Upper lobe of right lung (tissue), 1 donor: ENCODE data around the gene GRK5. TPM values are rescaled to one million over a fixed set of nuclear protein-coding genes. Genes with fewer than 3 reads are reported as not detected.

Experiments
- ATAC-seq: fragments of 200-7000 bp; cut with Tn5 transposase; one replicate; pipeline ENCODE4 v1.9.1; 2020; ENCODE audit warnings: mild to moderate bottlenecking, moderate library complexity
- DNase-seq: peaks from one replicate; pipeline ENCODE4 v3.0.0-alpha.2; 2020
- H3K27ac ChIP-seq: fragments of 200-600 bp; one replicate; pipeline ENCODE4 v1.8.0; 2022
- H3K27me3 ChIP-seq: fragments of 200-600 bp; one replicate; pipeline ENCODE4 v1.8.0; 2022; ENCODE audit warnings: mild to moderate bottlenecking
- H3K36me3 ChIP-seq: fragments of 200-600 bp; one replicate; pipeline ENCODE4 v1.8.0; 2022
- H3K4me1 ChIP-seq: fragments of 200-600 bp; one replicate; pipeline ENCODE4 v1.8.0; 2022
- H3K4me3 ChIP-seq: fragments of 200-600 bp; one replicate; pipeline ENCODE4 v1.8.0; 2022; ENCODE audit warnings: mild to moderate bottlenecking
- H3K9me3 ChIP-seq: fragments of 200-600 bp; one replicate; pipeline ENCODE4 v1.8.0; 2022
- intact Hi-C: fragments of 100-400 bp; cut with DNase I; formaldehyde crosslinking; loops from one replicate; pipeline ENCODE4 v1.11.0; 2022
- total RNA-seq: library from RNA; stranded (reverse); fragmentation: NEBNext Ultra II Directional; extraction: Animal tissue kit (Norgen Biotek cat#: 25700); gene quantifications from one replicate; pipeline ENCODE4 v1.2.1, GENCODE V29; 2021
- TF ChIP-seq, protein P1 (sequence below): fragments of 200-600 bp; IDR thresholded peaks from one replicate; pipeline ENCODE4 v1.8.0; 2022; ENCODE audit warnings: antibody characterized with exemption
- donor health status: DM: no; HTN: yes; CAD: no; lungs with severe emphysema.

The GRK5 gene
- total RNA-seq, 1 donor from 2014 or later, result 83.5 TPM

DNA sequence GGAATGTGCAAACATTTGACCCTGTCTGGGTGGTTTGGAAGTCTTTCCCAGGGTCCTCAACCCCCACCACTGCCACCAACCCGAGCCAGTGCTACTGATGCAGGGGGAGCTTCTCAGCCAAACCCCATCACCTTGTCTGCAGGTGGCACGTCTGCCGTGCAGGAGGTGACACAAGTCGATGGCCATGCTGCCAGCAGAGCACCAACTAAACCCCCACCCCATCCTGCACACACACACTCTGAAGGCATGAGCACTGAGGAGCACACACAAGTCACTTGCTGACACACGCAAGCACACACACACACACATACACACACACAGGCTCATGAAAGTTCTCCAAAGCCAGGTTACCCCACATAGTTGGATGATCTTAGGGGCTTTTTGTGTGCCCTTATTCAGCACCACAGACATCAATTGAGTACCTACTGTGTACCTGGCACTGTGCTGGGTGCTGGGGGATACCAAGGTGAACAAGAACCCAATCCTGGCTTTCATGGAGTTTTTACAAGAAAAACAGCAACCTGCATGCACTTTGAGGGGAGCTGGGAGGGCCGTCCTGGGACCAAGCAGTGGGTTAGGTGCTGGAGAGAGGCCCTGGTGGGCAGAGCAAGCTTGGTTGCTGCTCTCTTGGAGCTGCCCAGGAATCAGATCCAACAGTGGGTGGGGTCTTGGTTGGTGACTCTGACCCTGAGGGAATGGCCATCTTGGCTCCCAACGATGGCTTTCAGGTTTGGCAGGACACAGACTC is 216.3 kb downstream of the GRK5 start:
- Histone ChIP-seq H3K27me3 (no peaks in the 10 kb centered on the region), H3K9me3 (no peaks in the 10 kb centered on the region), H3K4me3 (no peak overlapping the region), H3K4me1 (peaks cover 9% of the 10 kb centered on the region), H3K27ac (no peak overlapping the region), H3K36me3 (peaks cover 27% of the 10 kb centered on the region)
- peak; percentile 44 for ATAC-seq
- TF ChIP-seq, protein P1, sequence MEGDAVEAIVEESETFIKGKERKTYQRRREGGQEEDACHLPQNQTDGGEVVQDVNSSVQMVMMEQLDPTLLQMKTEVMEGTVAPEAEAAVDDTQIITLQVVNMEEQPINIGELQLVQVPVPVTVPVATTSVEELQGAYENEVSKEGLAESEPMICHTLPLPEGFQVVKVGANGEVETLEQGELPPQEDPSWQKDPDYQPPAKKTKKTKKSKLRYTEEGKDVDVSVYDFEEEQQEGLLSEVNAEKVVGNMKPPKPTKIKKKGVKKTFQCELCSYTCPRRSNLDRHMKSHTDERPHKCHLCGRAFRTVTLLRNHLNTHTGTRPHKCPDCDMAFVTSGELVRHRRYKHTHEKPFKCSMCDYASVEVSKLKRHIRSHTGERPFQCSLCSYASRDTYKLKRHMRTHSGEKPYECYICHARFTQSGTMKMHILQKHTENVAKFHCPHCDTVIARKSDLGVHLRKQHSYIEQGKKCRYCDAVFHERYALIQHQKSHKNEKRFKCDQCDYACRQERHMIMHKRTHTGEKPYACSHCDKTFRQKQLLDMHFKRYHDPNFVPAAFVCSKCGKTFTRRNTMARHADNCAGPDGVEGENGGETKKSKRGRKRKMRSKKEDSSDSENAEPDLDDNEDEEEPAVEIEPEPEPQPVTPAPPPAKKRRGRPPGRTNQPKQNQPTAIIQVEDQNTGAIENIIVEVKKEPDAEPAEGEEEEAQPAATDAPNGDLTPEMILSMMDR, result no peak
- intact Hi-C loops, result no loop called here
- peak; percentile 60 for DNase-seq

DNA sequence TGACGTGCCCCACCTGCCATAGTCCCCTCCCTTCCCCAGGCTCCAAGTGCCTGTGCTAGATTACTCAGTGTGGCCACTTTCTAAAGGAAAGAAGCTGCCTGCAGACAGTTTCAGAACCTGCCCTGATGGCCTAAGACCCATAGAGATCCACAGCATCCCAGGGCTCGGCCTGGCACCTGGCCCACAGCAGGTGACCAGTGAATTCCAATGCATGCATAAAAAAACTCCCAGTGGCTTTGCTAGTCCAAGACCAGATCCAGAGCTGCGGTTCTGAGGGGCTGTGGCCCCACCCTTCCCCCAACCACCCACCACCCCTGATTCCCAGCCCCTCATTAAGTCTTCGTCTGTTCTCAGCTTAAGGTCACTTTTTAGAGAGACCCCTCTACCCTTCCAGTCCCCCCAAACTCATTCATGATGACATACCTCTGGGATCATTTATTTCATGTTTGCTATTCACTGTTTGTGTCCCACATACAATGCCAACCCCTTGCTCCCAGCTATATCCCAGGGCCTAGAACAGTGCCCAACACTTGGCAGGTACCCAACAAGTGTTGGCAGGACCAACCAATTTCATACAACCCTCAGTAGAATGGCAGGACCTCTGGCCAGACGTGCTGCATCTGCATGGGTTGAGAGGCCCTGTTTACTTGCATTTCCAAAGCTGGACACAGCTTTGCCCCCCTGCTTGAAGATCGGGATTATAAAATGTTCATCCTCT is 217.0 kb downstream of the GRK5 start:
- no peak overlapping the region for H3K27ac ChIP-seq
- intact Hi-C loops, result no loop called here
- H3K9me3 ChIP-seq, result no peaks in the 10 kb centered on the region
- no peak overlapping the region for H3K4me3 ChIP-seq
- DNase-seq, result no peak
- TF ChIP-seq, protein P1, result no peak
- peaks cover 9% of the 10 kb centered on the region for H3K4me1 ChIP-seq
- peaks cover 27% of the 10 kb centered on the region for H3K36me3 ChIP-seq
- no peaks in the 10 kb centered on the region for H3K27me3 ChIP-seq
- ATAC-seq, result no peak

DNA sequence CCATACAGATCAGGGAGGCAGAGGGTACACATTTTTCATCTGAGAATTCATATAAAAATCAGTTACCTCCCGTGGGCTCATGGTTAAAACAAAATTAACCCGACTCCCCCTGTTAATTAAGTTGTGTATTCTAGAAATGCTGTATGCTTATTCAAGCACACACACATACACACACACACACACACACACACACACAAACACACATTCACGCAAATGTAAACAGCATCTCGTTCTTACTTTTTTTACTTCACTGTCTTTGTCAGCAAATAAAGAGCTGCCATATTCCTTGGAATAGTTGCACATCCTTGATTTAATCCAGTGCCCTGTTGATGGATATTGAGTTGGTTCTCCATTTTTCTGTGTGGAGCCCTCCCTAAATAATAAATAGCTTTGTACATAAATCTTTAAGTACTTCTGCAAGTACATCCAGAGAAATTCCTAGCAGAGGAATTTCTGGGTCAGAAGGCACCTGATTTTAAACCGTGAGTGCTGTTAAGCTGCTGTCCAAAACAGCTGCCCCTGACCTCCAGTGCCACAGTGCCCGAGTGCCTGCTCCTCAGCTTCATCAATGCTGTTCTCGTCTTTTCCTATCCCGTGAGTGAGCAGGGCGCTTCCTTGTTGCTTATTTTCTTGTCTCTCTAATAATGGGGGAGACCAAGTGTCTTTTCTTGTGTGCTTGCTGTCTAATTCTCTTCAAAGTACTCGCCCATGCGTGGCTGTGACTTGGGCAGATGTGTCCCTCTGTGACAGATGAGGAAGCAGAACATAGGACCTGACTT is 217.9 kb downstream of the GRK5 start:
- TF ChIP-seq, protein P1, result no peak
- Histone ChIP-seq H3K4me1 (peaks cover 9% of the 10 kb centered on the region), H3K27me3 (no peaks in the 10 kb centered on the region), H3K9me3 (no peaks in the 10 kb centered on the region), H3K36me3 (peaks cover 31% of the 10 kb centered on the region), H3K27ac (no peak overlapping the region), H3K4me3 (no peak overlapping the region)
- intact Hi-C loops, result no loop called here
- ATAC-seq, result no peak
- DNase-seq, result no peak

DNA sequence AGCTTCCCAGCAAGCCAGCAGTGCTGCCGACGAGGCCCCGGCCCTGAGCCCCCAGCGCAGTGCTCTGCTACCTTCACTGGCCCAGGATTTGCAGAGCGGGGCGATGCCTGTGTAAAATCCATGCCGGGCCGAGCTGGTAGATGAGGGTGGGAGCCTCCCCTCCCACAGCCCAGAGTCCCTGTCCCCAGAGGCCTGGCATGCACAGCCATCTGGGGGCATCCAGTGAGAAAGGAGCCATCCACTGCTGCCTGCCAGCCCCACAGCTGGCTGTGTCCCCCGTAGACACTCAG is 218.5 kb downstream of the GRK5 start:
- DNase-seq, result peak; percentile 58
- H3K27ac ChIP-seq, result no peak overlapping the region
- H3K9me3 ChIP-seq, result no peaks in the 10 kb centered on the region
- ATAC-seq, result no peak
- H3K36me3 ChIP-seq, result peaks cover 36% of the 10 kb centered on the region
- H3K4me1 ChIP-seq, result peaks cover 9% of the 10 kb centered on the region
- no peaks in the 10 kb centered on the region for H3K27me3 ChIP-seq
- intact Hi-C loops, result no loop called here
- TF ChIP-seq, protein P1, result no peak
- no peak overlapping the region for H3K4me3 ChIP-seq

DNA sequence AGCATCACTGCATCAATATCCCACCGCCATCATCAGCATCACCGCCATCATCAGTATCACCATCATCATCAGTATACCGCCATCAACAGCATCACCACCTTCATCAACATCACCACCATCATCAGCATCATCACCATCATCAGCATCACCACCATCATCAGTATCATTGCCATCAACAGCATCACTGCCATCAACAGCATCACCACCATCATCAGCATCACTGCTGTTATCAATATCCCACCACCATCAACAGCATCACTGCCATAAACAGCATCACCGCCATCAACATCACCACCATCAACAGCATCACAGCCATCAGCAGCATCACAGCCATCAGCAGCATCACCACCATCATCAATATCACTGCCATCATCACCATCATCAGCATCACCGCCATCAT is 219.3 kb downstream of the GRK5 start:
- intact Hi-C loops, result no loop called here
- TF ChIP-seq, protein P1, result no peak
- H3K4me1 ChIP-seq, result peaks cover under 1% of the 10 kb centered on the region
- ATAC-seq (no peak), DNase-seq (no peak)
- no peaks in the 10 kb centered on the region for H3K27me3 ChIP-seq
- H3K36me3 ChIP-seq, result peaks cover 43% of the 10 kb centered on the region
- no peak overlapping the region for H3K27ac ChIP-seq
- H3K9me3 ChIP-seq, result no peaks in the 10 kb centered on the region
- H3K4me3 ChIP-seq, result no peak overlapping the region
